Measurements from ENCODE around the gene HMCN1.
A peak's percentile ranks its signal among the peaks of the same experiment; 100 is the strongest.

HMCN1 gene

DNA sequence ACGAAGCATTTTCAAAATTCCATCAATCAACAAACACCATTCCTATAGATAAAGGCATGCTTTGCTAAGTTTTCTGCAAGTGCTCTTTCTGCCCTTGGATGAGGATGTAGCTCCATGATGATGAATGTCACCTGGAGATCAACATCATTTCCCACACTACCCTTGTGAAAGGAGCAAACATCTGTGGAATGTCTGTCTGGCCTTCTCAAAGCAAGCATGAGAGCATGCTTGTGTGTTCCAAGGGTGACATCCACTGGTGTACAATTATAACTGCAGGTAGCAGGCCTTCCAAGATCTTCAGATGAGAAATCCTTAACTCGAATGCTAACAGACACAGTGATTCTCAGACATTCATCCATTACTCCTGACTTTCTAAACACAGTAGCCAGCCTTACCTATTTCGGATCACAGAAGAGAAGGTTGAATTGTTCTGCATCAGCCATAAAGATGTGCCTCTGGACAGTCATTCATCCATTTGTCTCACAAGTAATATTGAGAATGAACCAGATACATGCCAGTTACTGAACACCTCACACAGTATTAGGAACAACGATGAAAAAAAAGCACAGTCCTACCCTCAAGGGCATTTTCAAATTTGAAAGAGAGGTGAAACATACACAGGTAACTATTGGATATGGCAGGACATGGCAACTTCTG, 478.5 kb downstream of the HMCN1 start:
- peak in 1 of 2 donors; percentile 35 for DNase-seq

DNA sequence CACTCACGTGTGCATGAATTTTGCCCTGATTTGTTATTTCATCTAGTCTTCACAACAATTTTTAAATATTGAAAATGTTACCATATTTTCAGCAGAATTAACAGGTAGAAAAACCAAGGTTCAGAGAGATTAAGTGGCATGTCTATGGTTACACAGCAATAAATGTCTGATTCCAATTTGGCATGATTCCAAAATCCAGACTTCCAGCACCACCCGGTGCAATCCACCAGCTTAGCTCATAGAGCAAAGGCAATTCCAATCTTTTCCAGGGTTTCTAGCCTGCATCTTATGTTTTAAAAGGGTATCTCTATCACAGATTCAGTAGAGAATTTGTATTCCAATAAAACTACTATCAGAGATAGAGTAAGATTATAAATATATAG, 479.0 kb downstream of the HMCN1 start:
- no peak for DNase-seq

DNA sequence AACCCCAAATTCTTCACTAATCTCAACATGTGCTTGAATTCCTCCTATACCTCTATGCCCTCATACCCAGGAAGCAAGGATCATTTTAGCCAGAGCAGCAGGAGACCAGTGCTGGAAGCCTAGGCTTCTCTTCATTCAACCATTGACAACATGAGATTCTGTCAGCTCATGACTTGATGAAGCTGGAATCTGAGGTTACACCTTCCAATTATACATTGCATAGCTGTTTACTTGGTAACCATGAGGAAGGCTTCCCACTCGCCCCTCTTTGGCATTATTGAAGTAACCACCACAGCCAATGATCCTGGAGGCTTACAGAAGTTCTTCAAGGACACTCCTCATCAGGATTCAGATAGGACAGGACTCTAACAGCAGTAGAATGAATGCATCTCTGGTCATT, 480.6 kb downstream of the HMCN1 start:
- no peak for DNase-seq

DNA sequence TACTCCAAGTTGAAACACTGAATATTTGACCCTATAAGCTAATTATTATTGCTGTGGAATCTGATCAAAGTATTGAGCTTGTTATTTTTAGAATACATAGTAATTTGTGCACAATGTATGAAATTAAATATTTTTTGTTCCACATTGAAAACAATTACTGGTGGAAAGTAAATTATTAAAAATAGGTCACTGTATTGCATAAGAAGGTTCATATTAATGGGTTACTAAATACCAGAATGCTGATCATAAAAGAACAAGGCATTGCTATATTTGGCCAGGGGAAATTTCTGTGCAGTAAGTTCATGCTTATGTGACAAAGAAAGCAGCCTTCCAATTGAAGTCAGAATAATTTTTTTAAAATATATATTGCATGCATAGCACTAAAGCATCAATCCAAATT, 481.4 kb downstream of the HMCN1 start:
- no peak for DNase-seq

DNA sequence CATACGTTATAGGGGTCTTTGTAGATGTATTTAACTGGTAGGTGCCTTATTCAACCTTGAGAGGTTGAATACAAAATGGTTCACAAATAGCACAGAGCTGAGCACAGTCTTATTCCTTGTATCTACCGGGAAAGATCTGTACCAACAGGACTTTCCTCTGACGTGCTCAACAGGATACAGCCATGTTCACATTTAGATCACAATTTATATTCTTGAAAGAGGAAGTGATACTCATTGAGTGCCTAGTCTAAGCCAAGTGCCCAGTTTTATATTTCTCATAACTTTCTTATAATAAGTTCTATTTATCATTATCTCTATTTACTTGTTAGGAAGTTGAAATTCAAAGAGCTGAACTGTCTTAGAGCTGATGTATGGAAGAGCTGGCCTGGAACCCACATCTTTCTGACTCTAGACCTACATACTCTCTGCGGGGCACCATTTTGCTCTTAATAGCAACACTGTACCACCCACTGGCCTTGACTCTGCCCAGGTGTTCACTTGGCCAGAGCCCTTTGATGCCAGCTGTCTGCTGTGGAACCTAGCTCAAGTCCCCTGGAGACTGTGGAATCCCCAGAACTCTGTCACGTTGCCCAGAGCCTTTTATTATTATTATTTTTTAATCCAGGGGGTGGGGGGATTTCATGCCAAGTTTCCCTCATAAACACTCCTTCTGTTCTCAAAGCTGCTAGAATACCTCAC, 484.6 kb downstream of the HMCN1 start:
- no peak for DNase-seq

DNA sequence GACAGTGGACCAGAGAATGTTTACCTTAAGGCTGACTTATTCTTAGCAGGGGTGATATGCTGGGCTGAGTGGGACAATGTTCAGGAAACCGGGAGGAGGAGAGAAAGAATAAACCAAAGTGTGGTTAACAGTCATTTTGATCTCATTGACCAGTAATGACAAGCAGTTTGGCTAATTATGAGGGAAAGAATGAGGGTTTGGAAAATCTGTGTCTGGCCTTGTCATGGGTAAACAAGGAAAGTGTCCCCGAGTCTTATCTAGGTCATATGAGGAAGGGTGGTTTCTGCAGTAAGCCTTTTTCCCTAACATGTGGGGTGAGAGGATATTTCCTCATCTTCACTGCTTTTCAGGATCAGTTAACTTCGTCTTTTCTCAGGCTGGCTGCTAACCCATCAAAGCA, 485.9 kb downstream of the HMCN1 start:
- DNase-seq: no peak

DNA sequence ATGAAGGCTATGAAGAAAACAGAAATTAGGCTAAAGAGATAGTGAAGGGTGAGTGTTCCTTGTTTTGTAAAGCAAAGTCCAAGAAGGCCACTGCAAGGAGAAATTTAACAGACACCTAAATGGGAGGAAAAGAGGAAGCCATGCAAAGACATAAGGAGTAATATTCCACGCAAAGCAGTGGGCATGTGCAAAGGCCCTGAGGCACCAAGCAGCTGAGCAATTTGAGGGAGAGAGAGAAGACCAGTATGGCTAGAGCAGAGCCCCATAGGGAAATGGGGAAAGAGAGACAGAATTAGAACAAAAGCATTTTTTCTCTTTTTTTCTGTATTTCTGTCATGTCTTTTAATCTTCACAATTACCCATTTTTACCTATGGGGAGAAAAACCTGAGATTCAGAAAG, 486.7 kb downstream of the HMCN1 start:
- DNase-seq: no peak

DNA sequence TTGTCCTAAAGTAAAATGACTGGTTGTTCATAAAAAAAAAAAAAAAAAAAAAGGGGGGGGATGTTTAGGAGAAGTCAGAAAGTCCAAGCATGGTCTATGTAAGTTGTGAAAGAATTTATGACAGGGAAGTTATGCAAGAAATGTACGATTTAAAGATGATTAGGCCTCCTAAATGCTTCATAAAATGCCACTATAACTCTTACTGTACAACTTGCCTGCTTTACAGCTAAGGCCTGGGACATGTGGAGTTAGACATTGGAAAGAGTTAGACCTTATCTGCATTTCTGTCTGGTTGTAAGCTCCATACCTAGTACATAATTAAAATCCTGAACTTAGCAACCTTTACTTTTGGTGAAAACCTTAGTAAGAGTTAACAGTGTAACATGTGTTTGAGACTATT, 490.9 kb downstream of the HMCN1 start:
- DNase-seq: no peak

DNA sequence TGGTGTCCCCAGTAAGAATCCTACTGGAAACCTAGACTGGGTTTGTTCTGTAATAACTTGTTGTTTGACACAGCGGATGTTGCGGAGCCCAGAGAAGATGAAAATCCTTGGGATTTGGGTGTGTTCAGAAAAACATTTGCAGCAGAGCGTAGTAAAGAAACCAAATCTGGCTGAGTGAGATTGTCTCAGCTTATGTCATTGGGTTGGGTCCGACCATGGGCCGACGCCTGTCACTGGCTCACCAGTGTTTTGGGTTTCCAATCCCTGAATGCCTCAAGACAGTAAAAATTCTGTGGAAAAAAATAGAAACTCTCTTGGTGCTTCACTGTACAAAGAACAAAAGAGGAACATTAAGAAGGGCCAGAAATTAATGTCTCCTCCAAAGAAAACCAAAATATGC, 494.6 kb downstream of the HMCN1 start:
- DNase-seq: no peak

DNA sequence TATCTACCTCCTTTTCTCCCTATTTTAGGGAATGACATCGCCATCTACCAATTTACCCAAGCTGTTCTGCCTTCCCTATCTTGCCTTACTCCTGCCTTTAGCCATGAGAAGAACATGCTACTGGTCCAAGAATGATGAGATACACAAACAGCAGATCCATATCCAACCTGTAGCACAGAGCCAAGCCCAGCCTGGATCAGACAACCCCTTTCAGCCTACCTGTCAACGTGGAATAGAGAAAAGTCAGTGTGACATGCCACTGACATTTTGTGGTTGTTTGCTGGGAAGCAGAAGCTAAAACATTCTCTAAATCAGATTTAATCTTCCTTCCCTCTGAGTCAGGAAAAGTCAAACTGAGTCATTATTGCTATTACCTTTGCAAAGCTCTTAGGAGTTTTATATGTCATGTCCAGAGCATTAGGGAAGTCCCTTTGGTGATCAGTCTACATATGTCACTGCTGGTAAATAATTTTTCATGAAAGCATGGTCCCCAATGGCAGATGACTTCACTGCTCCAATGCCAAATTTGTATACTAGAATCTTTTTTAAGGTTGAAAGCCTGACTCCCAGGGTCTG, 497.8 kb downstream of the HMCN1 start:
- no peak for DNase-seq

DNA sequence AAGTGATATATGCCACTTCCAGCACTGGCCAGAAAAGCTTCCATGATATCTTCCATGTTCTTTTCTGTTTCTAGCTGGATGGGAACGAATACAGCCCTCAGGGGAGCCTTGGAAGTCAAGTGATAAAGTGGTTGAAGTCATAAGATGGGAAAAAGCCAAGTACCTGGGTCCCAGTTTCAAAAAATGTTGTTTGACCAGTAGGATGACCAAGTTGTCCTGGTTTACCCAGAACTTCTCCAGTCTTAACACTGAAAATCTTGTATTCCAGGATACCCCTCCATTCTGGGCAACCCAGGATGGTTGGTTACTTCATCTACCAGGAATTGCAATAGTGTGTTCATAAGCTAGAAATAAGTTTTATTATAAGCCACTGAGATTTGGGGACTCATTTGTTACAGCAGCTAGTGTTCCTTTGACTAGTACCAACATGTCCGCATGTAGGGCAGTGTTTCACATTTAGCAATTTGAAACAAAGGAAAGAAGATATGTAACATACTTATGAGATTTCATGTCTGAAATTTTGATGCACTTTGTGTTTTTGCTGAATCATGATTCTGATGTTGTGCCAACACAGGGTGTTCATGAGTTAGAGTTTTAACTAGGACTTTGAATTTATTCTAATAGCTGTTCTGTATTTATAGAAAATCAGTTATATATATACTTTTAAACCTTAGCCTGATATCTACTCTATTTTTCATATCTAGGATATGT, 500.9 kb downstream of the HMCN1 start:
- no peak for DNase-seq

DNA sequence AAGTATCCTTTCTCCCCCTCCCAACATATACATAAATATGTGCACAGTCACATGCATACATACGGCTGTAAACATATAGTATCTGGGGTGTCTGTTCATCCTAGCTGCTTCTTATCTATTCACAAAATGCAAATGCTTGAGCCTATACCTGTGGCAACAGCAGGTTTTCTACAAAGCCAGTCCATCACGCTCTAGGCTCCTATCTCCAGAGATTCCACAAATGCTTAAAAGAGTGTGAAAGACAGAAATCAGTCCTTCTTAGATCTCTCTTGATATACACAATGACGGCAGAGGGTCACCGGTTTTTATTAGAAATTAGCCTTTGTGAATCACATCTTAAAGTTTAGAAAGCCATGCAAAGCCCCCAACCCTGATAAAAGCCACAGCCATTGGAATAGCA, 501.5 kb downstream of the HMCN1 start:
- DNase-seq: no peak

DNA sequence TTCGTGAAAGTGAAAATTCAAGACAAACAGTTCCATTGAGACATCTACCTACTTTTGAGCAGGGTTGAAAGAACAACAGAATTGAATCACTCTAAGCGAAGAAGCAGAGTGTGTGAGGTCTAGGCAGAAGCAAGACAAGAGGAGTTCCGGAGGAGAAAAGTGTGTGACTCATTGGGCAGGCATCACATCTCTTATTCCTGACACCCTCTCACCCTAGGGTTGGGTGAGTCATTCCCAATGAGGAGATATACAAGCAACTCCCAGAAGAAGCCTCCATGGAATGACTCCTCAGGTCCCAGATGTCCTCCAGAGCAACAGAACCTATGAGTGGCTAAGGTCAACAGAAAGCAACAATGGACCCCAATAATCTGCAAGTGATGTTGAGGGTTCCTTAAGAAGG, 502.7 kb downstream of the HMCN1 start:
- no peak for DNase-seq

DNA sequence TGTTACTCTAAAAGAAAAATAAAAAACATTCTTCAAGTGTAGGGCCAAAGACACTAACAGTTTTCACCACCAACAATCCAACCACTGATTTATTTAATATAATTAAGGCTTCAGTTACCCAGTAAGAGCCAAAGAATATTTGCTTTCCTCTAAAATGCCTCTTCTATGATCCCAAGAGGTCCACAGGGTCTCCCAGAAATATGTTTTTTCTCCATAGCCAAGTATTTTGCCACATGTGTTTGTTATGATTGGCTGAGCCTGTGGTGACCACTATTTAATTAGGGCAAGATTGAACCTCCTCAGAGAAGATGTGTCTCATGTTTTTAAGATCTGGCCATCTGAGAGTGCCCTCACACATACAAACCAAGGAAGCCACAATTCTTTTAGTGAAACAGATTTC, 505.0 kb downstream of the HMCN1 start:
- no peak for DNase-seq

DNA sequence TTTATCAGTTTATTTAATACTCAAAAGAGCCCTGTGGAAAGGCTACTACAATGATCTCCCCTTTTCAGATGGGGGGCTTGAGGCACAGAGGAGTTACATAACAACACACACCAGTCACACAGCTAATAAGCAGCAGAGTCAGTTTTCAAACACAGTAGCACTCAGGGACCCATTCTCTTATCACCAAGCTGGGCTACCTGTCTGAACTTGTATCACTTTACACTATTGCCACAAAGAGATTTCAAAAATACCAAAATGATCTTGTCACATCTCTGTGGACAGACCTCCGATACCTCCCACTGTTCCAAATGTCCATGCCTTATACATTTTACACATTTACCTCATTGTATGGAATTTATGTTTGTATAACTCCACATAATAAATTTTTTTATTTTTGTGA, 506.2 kb downstream of the HMCN1 start:
- DNase-seq: no peak
